C4-2B (cell line): ENCODE results near the gene YEATS2.

Experiments used
- CTCF ChIP-seq: fragments of 450-650 bp; conservative IDR thresholded peaks from 2 replicates; pipeline ENCODE4 v1.5.1; 2017; ENCODE audit warnings: mild to moderate bottlenecking
- ZFX ChIP-seq: fragments of 450-650 bp; IDR thresholded peaks from 2 replicates; pipeline ENCODE4 v1.6.1; 2017

GRCh38 chr3:183710231-183710630, 12.6 kb downstream of the YEATS2 start:
- no peak for TF ChIP-seq CTCF
- no peak for TF ChIP-seq ZFX
